DMS53 (cell line): ENCODE measurements around the gene SIRPB2.

Source experiments
- DNase-seq: peaks from one replicate; lab custom pipeline; 2025; lab: John Stamatoyannopoulos, UW

SIRPB2 gene

DNA sequence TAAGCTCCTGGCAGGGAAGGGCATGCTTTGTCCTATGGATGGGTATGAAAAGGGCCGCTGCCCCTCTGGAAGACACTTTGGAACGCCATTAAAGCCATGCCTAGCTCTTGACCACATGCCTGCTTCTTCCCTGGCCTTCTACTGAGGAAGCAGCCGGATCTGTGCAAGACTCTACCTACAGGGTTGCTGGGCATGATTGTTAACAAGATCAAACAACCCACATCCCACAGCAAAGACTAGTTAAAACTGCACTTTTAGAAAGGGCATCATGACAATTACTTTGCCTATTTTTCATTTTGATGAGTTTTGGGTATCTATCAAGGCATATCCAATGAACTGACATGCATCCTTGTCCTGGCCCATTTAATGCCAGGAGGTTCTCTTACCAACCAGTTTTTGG is 50.1 kb downstream of the SIRPB2 start:
- DNase-seq: no peak

DNA sequence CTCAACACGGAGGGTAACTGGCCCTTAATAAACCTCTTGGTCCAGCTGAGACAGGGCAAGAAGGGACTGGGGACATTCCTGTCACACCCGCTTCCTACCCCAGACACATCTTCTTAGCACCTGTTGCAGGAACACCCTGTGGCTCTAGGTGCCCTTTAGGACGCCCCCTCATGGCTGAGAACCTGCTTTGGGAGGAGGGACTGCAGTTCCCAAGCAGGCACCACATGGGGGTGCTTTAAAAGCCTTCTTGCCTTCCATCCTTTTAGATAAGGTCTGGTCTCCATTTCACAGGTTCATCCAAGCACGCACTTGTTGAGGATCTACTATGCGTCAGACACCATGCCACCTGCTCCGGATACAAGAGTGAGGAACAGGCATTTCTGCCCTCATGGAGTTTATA is 51.2 kb downstream of the SIRPB2 start:
- DNase-seq: peak; percentile 54

DNA sequence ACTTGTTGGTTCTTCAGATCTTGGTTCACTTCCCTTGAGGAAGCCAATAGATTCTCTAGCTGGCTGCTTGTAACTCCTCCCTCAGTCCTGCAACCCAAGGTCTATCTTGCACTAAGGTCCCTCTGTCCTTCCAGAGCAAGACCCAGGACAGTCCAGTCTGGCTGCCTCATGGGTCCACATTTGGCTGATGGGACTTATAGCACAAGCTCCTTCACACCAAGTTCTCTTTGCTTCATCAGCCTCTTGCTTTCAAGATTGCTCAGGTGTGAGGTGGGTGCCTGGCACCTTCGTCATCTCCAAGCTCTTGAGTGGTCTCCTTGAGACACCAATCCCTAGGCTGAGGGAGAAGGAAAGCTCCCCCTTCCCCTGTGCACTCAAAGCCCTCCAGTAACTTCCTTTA is 52.9 kb downstream of the SIRPB2 start:
- DNase-seq: no peak

DNA sequence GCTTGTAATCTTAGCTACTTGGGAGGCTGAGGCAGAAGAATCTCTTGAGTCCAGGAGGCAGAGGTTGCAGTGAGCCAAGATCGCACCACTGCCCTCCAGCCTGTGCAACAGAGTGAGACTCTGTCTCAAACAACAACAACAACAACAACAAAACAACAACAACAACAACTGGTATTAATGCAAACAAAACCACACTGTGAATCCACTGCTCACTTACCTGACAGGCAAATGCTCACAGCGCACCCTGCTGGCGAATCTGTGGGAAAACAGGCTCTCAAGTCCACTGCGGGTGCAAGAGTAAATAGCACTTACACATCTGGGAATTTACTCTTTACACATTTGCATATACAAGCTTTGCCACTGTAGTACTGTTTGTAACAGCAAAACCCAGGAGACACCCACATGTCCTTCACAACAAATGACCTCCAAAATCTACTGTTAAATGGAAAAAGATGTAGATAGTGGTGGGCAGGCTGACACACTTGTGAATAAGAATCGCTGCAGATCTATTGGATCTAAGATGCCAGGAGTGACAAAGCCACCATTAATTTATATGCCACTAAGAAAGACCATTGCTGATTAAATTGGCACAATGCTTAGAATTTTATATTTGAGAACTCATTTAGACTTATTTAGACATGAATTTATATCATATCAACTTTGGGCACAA is 53.9 kb downstream of the SIRPB2 start:
- peak; percentile 79 for DNase-seq

DNA sequence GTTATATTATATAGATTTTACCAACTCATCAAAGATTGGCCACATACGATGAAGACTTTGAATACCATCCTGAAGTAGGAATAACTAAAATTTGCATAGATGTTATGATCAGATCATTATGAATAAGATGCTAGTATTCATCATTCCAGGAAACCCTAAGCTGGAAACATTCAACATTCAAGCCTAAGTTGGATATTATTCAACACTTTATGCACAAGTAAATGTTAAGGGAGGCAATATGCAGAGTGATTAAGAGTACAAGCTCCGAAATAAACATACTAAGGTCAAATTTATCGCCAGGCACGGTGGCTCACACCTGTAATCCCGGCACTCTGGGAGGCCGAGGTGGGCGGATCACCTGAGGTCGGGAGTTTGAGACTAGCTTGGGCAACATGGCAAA is 55.0 kb downstream of the SIRPB2 start:
- no peak for DNase-seq

DNA sequence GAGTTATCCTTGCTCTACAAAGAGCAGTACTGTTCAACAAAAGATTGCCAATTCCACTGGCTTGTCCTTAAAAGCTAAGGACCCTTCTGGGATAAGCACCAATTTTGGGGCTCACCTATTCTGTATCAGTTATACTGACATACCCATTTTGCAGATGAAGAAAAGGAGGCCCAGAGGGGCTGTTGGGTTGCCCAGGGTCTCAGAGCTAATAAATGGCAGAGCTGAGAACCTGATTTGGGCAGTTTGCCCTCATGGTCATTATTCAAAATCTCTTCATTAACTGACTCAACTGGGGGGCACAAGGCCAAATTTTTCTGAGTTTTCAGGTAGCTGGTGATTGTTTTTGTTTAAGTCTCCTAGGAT is 55.9 kb downstream of the SIRPB2 start:
- DNase-seq: no peak

DNA sequence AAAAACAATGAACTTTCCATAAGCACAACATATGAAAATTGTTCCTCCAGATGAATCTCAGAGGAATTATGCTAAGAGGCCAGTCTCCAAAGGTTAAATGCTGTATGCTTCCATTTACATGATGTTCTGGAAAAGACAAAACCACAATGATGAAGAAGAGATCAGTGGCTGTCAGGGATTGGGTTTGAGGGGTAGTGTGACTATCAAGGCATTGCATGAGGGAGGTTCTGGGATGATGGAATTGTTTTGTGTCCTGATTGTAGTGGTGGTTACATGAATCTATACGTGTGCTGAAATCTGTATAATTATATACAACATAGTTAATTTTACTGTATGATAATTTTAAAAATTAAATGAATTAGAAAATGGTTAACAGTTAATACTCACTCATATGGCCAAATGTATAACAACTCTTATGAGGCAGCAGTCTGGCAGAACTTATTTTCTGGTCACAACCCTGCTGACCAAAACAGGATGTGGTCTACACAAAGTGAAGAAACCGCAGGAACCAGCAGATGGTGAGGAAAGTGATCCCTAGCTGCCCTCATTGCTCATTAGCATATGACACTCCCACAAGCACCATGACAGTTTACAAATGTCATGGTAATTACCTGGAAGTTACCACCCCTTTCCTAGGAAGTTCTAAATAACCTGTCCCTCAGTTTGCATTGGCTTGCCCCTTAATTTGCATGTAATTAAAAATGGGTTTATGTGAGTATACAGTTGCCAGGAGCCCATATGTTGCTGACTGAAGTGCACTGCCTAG is 56.5 kb downstream of the SIRPB2 start:
- DNase-seq: peak; percentile 38

DNA sequence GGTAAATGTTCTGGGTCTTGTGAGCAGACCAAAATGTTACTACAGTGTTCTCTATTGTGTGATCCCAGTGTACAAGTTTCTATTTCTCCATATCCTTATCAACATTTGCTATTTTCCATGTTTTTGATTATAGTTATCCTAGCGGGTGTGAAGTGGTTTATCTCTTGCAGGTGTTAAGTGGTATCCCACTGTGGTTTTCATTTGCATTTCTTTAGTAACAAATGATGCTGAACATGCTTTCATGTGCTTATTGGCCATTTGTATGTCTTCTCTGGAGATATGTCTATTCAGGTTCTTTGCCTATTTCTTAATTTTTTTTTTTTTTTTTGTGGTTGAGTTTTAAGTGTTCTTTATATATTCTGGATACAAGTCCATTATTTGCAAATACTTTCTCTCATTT is 60.1 kb downstream of the SIRPB2 start:
- no peak for DNase-seq

DNA sequence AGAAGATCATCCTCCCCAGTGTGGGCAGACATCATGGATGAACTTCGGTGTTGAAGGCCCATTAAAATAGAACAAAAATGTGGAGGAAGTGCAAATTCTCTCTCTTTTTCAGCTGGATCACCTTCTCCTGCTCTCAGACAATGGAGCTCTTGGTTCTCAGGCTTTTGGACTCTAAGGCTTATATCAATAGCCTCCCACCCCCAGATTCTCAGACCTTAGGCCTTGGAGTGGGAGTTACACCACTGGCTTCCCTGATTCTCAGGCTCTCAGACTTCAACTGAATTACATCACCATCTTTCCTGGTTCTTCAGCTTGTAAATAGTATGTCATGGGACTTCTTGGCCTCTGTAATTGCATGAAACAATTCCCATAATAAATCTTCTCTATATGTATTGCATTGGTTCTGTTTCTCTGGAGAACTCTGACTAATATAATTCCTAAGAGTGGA is 61.2 kb downstream of the SIRPB2 start:
- no peak for DNase-seq

DNA sequence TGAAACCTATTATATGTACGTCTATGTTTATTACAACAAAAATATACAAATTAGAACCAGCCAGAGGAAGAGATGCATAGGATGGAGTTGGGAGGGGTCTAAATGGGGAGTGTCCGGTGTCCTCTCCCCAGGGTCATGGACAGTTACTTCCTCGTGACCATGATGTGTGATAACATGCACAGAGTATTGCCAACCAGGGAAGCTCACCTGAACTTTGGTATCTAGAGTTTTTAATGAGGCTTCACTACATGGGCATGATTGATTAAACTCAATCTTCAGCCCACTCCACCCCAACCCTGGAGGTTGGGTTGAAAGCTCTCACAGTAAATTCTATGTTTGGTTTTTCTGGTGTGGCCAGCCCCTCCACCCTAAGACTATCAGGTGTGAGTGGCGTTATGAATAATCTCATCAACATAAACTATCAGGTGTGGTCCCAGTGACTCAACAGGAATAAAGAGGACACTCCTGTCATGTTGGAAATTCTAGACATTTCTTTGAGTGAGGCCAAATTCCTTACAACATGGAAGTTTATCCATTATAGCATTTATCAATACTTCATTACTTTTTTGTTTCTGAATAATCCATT is 62.0 kb downstream of the SIRPB2 start:
- no peak for DNase-seq

DNA sequence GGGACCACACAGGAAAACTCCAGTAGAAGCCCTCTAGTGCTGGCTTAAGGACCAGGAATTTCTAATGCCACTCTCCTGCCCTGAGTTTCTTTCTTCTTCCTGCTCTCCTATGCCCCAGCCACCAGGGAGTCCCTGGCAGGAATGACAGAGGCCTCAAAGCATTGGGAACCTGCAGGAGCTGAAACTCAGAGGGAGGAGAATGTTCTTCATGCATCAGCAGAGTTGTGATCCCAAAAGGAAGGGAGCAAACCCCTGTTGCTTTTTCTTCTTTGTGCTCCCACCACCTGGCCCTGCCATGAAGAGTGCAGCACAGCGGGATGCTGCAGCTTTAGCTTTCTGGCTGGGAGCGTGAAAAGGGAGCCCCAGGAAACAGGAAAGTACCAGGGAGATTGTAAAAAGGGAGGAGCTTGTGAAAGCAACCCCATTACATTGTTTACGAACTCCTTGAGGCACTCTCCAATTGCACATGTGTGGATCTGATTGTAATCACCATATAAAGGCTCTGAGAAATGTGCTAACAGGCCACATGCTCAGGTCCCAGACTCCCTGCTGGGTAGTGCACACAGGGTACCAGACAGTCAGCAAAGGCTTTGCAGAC is 63.7 kb downstream of the SIRPB2 start:
- peak; percentile 79 for DNase-seq

DNA sequence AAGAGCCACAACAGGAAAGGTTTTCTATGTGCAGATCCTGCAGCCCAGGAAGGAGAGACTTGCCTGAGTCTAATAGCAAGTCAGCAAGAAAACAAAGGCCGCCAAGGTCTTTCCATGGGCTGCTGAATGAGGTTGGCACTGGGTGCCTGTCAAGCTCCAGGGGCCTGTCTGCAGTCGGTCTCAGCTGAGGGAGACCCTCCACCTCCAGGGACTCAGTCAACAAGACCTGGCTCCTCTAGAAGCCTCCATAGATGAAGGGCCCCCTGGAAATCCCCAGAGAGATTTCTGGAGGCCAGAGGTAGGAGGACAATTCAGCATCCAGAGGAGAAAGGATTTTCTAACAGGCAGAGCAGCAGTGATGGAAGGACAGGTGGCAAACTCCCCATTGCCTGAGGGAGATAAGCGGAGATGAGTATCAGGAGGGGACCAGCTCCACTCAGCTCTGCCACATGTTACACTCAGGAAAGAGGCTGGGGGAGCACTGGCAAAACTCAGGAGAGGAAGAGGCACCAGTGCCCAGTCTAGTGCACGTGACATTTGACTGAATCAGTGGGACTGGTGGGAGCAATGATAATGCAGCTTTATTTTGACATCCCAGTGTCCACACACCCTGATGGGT is 64.9 kb downstream of the SIRPB2 start:
- no peak for DNase-seq
